GM18868 (cell line): ENCODE measurements around the gene GALNT5.
A peak's percentile ranks its signal among the peaks of the same experiment; 100 is the strongest.
"Not testable (repeated sequence)": the region's sequence is repeated elsewhere in the genome, so short reads cannot be mapped to it uniquely, and the experiment has no call there.

ENCODE experiments used
- ATAC-seq: cut with Tn5 transposase; IDR thresholded peaks from one replicate; pipeline ENCODE4 v1.9.1; 2021; ENCODE audit warnings: mild to moderate bottlenecking, moderate library complexity; ENCODE audit not compliant: unreplicated experiment

GALNT5 gene

DNA sequence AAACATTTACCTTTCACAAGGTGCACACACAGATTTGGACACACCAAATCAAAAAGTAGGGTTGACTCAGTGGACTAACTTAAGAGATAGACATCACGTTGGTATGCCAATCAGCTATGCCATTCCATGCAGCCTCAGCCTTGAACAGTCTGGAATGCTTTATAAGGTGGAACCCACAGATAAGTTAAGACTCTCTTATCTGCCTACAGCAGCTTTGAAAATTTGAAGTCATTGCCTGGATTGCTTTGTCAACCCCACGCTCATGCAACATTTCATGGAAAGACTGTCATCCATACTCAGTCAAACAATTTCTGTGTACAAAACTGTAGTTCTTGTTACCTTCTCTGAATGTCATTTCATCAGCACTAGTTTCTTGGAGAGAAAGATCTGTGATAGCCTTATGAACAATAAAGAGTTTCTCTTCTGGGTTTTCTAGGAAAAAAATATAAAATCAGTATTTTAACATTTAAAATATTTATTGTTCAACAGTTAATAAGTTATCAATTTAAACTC is 66.9 kb downstream of the GALNT5 start:
- ATAC-seq = no peak

DNA sequence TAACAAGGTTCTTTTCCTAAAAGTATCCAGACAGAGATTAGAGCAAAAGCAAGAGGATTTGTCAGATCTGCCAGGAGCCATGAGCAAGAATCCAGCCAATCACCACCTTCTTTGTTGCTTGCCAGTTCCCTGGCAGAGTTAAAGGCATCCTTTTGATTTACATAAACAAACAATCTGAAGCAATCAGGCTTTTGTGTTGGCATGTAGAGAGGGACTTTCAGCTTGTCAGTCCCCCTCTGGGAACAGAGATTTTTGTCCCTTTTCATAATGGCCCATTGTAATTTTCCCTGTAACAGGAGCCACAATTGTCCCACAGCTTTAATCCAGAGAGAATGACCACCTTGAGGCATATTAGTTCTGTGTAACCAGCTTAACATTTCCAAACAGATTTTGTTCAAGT is 68.3 kb downstream of the GALNT5 start, which contains the start of gene ERMN:
ERMN (minus strand) TSS at position 39 of the 400 bp plus-strand sequence. CDS start 182 bp downstream, outside the sequence.
- ATAC-seq = no peak

- no peak for ATAC-seq
Measured at GRCh38 chr2:157326698-157327097, 69.2 kb downstream of the GALNT5 start.

DNA sequence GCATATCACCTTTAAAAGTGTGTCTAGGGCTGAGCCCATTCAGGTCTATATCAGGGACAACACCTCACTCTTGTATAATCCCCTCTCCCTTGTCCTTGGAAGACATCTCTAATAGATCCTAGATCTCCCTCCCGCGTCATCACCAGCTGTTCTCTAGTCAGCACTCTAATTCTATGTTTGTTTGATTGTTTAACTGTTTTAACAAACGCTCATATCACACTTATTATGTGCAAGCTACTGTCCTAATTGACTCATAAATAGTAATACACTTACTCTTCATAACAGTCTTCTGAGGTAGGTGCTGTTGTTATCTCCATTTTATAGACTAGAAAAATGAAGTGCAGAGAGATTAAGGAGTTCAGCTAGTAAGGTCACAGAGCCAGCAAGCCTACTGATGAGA is 69.7 kb downstream of the GALNT5 start:
- ATAC-seq = peak; percentile 42

DNA sequence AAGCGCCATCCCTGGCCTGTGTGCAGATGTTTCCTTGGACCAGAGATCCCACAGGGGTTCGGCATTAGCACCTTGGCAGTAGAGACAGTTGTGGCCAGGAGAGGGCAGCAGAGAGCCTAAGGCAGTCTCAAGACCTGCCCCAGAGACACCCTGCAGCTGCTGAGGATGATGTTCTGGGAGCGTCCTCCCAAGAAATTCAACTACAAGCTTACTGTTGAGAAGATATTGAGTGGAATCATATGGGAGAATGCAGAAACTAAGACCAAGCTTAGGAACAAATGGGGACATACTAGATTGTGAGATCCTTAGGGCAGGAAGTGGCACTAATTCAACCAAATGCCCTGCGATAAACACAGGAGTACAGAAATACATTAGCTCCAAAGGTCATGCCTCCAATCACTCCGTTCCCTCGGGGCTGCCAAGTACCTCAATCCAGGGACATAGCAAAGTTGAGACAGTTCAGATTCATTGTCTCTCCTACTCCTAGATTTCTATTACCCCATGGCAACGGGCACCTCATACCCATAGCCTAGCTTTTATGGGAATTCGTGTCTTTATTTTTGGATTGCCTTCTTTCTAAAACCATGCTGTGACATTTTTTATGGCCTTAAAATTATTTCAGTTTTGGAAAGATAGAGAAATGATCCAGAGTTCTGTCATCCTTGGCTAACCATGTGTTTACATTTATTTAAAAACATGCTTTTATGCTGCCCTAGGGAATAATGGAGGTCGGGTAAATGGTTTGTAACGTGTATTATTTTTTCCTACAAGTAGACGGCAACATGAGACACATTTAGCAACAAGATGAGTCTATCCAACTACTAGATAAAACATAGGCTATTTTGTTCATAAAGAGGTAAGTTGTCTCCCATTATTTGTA is 70.4 kb downstream of the GALNT5 start:
- peak; percentile 98 for ATAC-seq

GRCh38 chr2:157329524-157329923 is 72.0 kb downstream of the GALNT5 start:
- no peak for ATAC-seq

DNA sequence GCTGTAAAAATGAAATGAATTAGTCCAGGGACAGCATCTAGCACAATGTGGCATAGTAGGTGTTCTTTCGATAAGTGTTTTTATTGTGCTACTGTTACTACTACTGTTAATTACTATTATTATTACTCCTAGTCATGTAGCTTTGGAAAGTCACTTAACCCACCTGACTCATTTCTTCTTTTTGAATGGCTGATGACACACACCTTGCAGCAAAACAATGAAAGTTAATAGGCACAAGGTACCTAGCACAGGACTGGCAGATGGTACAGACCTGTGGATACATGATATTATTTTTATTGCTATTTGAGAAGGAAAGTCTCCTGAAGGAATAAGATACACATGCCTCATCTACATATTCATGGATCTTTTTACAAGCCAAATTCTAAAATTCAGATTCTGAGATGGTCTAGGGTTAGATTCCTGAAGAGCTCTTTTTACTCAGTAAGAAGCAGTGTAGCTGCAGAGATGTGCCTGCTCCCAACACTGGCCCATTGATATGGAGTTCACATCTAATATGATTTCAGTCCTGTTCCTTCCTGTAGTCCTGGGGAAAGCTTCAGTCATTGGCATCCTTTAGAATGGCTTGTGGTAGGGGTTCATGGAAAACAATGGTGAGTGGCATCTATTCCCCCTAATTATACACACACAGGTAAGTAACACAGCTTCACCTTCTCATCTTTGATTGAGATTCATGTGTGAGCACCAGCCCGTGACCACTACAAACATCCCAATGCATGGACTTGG is 76.0 kb downstream of the GALNT5 start:
- ATAC-seq = no peak

DNA sequence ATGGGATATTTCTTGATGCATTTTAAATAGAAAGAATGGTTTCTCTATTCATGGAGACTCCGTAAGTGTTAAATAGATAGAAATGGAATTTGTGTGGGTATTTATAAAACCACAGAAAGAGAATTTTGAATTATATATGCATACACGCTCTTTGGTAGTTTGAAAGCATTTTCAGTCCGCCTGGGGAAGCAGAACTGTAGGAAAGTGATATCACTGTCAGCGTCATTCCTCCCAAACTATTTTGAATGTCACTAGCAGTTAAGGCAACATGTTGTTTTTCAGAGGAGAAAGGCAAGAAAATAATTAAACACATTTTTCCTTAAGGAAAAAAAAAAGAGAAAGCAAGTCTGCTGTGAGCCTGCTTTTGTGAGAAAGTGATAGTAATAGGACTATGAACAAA is 76.8 kb downstream of the GALNT5 start:
- no peak for ATAC-seq

- no peak for ATAC-seq
Measured at GRCh38 chr2:157334797-157335196, 77.3 kb downstream of the GALNT5 start.

GRCh38 chr2:157336137-157337010 is 78.9 kb downstream of the GALNT5 start:
- peak; percentile 73 for ATAC-seq

GRCh38 chr2:157337978-157338377 is 80.5 kb downstream of the GALNT5 start:
- no peak for ATAC-seq

DNA sequence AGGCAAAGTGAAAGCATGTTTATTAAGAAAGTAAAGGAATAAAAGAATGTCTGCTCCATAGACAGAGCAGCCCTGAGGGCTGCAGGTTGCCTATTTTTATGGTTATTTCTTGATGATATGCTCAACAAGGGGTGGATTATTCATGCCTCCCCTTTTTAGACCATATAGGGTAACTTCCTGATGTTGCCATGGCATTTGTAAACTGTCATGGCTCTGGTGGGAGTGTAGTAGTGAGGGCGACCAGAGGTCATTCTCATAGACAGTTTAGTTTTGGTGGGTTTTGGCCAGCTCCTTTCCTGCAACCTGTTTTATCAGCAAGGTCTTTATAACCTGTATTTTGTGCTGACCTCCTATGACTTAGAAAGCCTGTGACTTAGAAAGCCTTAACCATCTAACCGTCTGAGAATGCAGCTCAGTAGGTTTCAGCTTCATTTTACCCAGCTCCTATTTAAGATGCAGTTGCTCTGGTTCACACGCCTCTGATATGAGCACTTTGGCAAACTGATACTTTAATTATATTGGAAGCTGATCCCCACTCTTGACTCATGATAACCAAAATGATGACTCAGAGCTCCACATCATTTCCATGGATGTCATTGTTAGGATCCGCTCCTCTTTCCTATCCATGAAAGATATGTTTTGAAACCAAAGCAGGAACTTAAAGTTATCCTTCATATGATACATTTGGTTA is 82.6 kb downstream of the GALNT5 start:
- ATAC-seq = no peak

- ATAC-seq = not testable (repeated sequence)
Measured at GRCh38 chr2:157341381-157341780, 83.9 kb downstream of the GALNT5 start.

GRCh38 chr2:157345647-157346389 is 88.3 kb downstream of the GALNT5 start:
- no peak for ATAC-seq

GRCh38 chr2:157348291-157348921 is 90.9 kb downstream of the GALNT5 start:
- ATAC-seq = no peak

GRCh38 chr2:157349949-157350515 is 92.5 kb downstream of the GALNT5 start:
- no peak for ATAC-seq

DNA sequence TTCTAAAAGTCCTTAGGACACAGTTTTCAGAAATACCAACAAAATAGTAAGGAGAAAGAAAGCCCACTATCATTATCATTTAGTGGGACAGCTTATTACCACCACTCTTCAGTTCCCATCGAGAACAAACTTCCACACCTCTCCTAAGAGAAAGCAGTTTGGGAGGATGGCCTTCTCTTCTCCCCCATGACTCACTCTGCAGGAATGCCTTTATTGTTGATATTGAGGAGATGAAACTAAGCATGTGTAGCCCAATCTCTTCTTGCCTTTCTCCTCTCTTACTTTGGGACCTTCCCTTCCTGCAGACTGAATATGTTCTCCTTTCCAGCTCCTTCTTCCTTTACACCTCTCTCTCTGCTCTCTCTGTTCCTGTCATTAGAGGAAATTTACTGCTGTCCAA is 98.1 kb downstream of the GALNT5 start:
- no peak for ATAC-seq

GRCh38 chr2:157359628-157360027 is 102.1 kb downstream of the GALNT5 start:
- no peak for ATAC-seq

DNA sequence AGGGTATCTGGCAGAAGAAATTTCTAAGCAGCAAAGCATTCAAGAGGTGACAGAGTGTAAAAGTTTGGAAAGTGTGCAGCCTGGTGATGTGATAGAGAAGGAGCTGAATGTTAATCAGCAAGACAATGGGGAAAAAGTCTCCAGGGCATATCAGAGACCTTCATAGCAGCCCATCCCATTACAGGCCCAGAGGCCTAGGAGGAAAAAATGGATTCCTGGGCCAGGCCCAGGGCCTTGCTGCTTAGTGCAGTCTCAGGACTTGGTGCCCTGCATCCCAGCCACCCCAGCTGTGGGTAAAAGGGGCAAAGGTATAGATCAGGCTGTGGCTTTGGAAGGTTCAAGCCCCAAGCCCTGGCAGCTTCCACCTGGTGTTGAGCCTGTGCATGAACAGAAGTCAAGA is 104.0 kb downstream of the GALNT5 start:
- ATAC-seq = no peak
